GM12878 (cell line): ENCODE measurements around the gene TNNT3. TPM values are rescaled to one million over a fixed set of nuclear protein-coding genes. Genes with fewer than 3 reads are reported as not detected.

Source experiments
- ATAC-seq: fragments of 200-7000 bp; cut with Tn5 transposase; 3 replicates; pipeline ENCODE4 v1.9.1; 2020; ENCODE audit warnings: mild to moderate bottlenecking, moderate library complexity
- BruUV-seq: library from RNA; stranded (reverse); fragments of 400-500 nt; replicated peaks from 2 replicates; lab custom pipeline; 2021; lab: Mats Ljungman, UMichigan
- CTCF ChIA-PET: fragments of 300-600 bp; sonication (Branson Sonifier 250); formaldehyde crosslinking; extraction: SDS; loops from one replicate; lab custom pipeline; 2021; ENCODE audit warnings: inconsistent platforms; lab: Yijun Ruan, JAX
- POLR2A ChIA-PET: fragments of 350-600 bp; formaldehyde crosslinking; extraction: SDS; loops from one replicate; lab custom pipeline; 2021; ENCODE audit warnings: inconsistent platforms; lab: Charles Lee
- RAD21 ChIA-PET: fragments of 300-600 bp; sonication (Branson Sonifier 250); formaldehyde crosslinking; loops from one replicate; lab custom pipeline; 2023; ENCODE audit warnings: antibody characterized with exemption; ENCODE audit not compliant: unreplicated experiment; lab: Charles Lee
- SMC1A ChIA-PET: fragments of 300-600 bp; sonication (Branson Sonifier 250); formaldehyde crosslinking; loops from one replicate; lab custom pipeline; 2023; ENCODE audit not compliant: unreplicated experiment, uncharacterized antibody; lab: Charles Lee
- DNase-seq: peaks from one replicate; pipeline ENCODE4 v3.0.0-alpha.2; 2011; ENCODE audit warnings: low read depth, low spot score
- FAIRE-seq: peaks from 3 replicates; lab custom pipeline; 2011; peaks lifted over from hg19 to GRCh38; lab: Jason Lieb, UNC
- H2AFZ ChIP-seq: 2 replicates; pipeline ENCODE4 v1.6.0; 2011; ENCODE audit warnings: low read depth, low read length, control low read depth; ENCODE audit not compliant: control insufficient read depth
- H3K27ac ChIP-seq: 2 replicates; pipeline ENCODE4 v1.5.1; 2011; ENCODE audit warnings: control low read depth; ENCODE audit not compliant: control insufficient read depth, insufficient read depth
- H3K27me3 ChIP-seq, 2 experiments: replicated peaks in 1 of 2; 2 replicates each; pipeline versions ENCODE4 v1.6.0 to v1.6.1; 2011; ENCODE audit warnings: low read length in 1 of 2; ENCODE audit not compliant: control insufficient read depth in 2 of 2, insufficient read depth in 2 of 2
- H3K36me3 ChIP-seq, 2 experiments: 2 replicates each; pipeline ENCODE4 v1.5.1; 2011; ENCODE audit warnings: low read length in 1 of 2; ENCODE audit not compliant: control insufficient read depth in 2 of 2, insufficient read depth in 2 of 2
- H3K4me1 ChIP-seq: 2 replicates; pipeline ENCODE4 v1.6.1; 2011; ENCODE audit warnings: mild to moderate bottlenecking, low read length, moderate library complexity, mixed read lengths; ENCODE audit not compliant: control insufficient read depth, insufficient read depth
- H3K4me2 ChIP-seq: 2 replicates; pipeline ENCODE4 v1.6.0; 2011; ENCODE audit warnings: control low read depth; ENCODE audit not compliant: control insufficient read depth, insufficient read depth
- H3K4me3 ChIP-seq: fragments of 200-600 bp; sonication (generic); 2 replicates; pipeline ENCODE4 v1.5.1; 2016
- H3K79me2 ChIP-seq: 2 replicates; pipeline ENCODE4 v1.6.0; 2011; ENCODE audit warnings: low read length; ENCODE audit not compliant: control insufficient read depth, insufficient read depth
- H3K9ac ChIP-seq: 2 replicates; pipeline ENCODE4 v1.8.0; 2011; ENCODE audit warnings: low read length, control low read depth, mixed read lengths; ENCODE audit not compliant: control insufficient read depth, insufficient read depth
- H3K9me3 ChIP-seq: replicated peaks from 3 replicates; pipeline ENCODE4 v1.5.1; 2011; ENCODE audit warnings: mild to moderate bottlenecking, low read length; ENCODE audit not compliant: control insufficient read depth, insufficient read depth
- H4K20me1 ChIP-seq: 2 replicates; pipeline ENCODE4 v1.6.0; 2011; ENCODE audit not compliant: control insufficient read depth, insufficient read depth
- ATF7 ChIP-seq: fragments of 450-650 bp; IDR thresholded peaks from 2 replicates; pipeline ENCODE4 v1.6.1; 2016; ENCODE audit warnings: low read depth, mild to moderate bottlenecking
- CTCF ChIP-seq, 3 experiments: IDR thresholded peaks in 2 of 3; conservative IDR thresholded peaks in 1 of 3; 2 replicates each; pipeline ENCODE4 v1.5.1; 2011; ENCODE audit warnings: low read depth in 3 of 3, low read length in 3 of 3, mild to moderate bottlenecking in 3 of 3, control low read depth in 2 of 3, moderate library complexity in 2 of 3, inconsistent platforms in 1 of 3, mixed read lengths in 1 of 3; ENCODE audit not compliant: control insufficient read depth in 2 of 3, insufficient read depth in 1 of 3; ENCODE audit errors: extremely low read depth in 1 of 3
- ELK1 ChIP-seq: IDR thresholded peaks from 2 replicates; pipeline ENCODE4 v1.6.1; 2012; ENCODE audit warnings: low read depth, low read length, improper control_type of control experiment
- IRF4 ChIP-seq: IDR thresholded peaks from 2 replicates; pipeline ENCODE4 v1.6.1; 2011; ENCODE audit warnings: low read depth, low read length
- LARP7 ChIP-seq: fragments of 450-650 bp; IDR thresholded peaks from 2 replicates; pipeline ENCODE4 v1.6.1; 2017; ENCODE audit warnings: mild to moderate bottlenecking
- RELB ChIP-seq: fragments of 450-650 bp; IDR thresholded peaks from 2 replicates; pipeline ENCODE4 v1.6.1; 2017; ENCODE audit warnings: low read depth, mild to moderate bottlenecking, moderate library complexity
- TAF1 ChIP-seq: IDR thresholded peaks from 2 replicates; pipeline ENCODE4 v1.6.1; 2011; ENCODE audit warnings: mild to moderate bottlenecking, low read depth, low read length, borderline replicate concordance
- USF1 ChIP-seq: IDR thresholded peaks from 2 replicates; pipeline ENCODE4 v1.6.1; 2011; ENCODE audit warnings: borderline replicate concordance, low read depth, mild to moderate bottlenecking, moderate library complexity, mixed read lengths, low read length; ENCODE audit not compliant: insufficient read depth; ENCODE audit errors: extremely low read length
- WGBS: methylation state at CpG from one replicate; pipeline ENCODE4 v1.1.6; 2016; ENCODE audit warnings: low lambda C conversion rate; ENCODE audit not compliant: insufficient replicate concordance, insufficient coverage; ENCODE audit errors: missing lambda C conversion rate; 5-methylcytosine and 5-hydroxymethylcytosine counted together
- in situ Hi-C: fragments of 300-500 bp; cut with MboI; formaldehyde crosslinking; loops from 9 replicates; pipeline ENCODE4 v1.14.3; 2018; ENCODE audit warnings: mixed read lengths
- intact Hi-C: fragments of 100-400 bp; cut with micrococcal nuclease; formaldehyde crosslinking; loops from one replicate; pipeline ENCODE4 v1.14.2; 2022; ENCODE audit not compliant: unreplicated experiment
- polyA plus RNA-seq, 11 experiments: library from polyadenylated mRNA; depleted of rRNA in 4 of 11; unstranded in 6 of 11; stranded (reverse) in 5 of 11; fragments of >200 nt; fragmentation: Nextera tagmentation in 4 of 11; fragmentation: Illumina TruSeq in 1 of 11; extraction: Ambion mirVana in 4 of 11; extraction: Trizol in 1 of 11; gene quantifications; 1 replicate in 1 of 11; 2 replicates in 10 of 11; pipeline versions ENCODE4 v1.2.1 to v1.2.3, GENCODE V29; 2011 to 2016; ENCODE audit warnings: inconsistent platforms in 2 of 11, missing spikeins in 2 of 11, low read depth in 1 of 11
- total RNA-seq, 4 experiments: library from RNA; depleted of rRNA in 3 of 4; stranded (reverse); fragments of >200 nt in 3 of 4; fragmentation: Illumina TruSeq in 1 of 4; extraction: Trizol in 1 of 4; gene quantifications; 2 replicates each; pipeline versions ENCODE4 v1.2.1 to v1.2.3, GENCODE V29; 2013 to 2021
- TF ChIP-seq, protein P1 (sequence below): fragments of 450-650 bp; IDR thresholded peaks from 2 replicates; pipeline ENCODE4 v1.6.1; 2017; ENCODE audit warnings: mild to moderate bottlenecking, moderate library complexity

Gene TNNT3
- total and polyA plus RNA-seq, 10 of the 15 experiments (the other 5 are each of a cell fraction or from before 2014, with no cell fraction given), result 0.40 to 0.50 TPM; not detected in 8

- TF ChIP-seq USF1, result no peak
- no peak for TF ChIP-seq TAF1
Observed at GRCh38 chr11:1906611-1907423, 12.7 kb upstream of the TNNT3 start (continued).

- Histone ChIP-seq H2AFZ (no peak overlapping the region), H3K27me3 (no peaks in the 10 kb centered on the region; a peak in 1 of 4 replicates), H3K27ac (no peak overlapping the region), H3K36me3 (no peaks in the 10 kb centered on the region), H3K4me1 (no peaks in the 10 kb centered on the region), H3K79me2 (no peaks in the 10 kb centered on the region), H4K20me1 (no peaks in the 10 kb centered on the region), H3K4me3 (no peak overlapping the region), H3K9ac (no peak overlapping the region), H3K4me2 (no peak overlapping the region), H3K9me3 (no peaks in the 10 kb centered on the region)
- DNase-seq, result no peak
- TF ChIP-seq LARP7 (no peak), ATF7 (no peak), RELB (no peak), IRF4 (no peak), ELK1 (no peak), CTCF (IDR thresholded peaks at IDR 0.05 in 2 of 3, conservative IDR thresholded peaks at IDR 0.05 in 1 of 3; ENCODE audit: control insufficient read depth in 2 of 3, extremely low read depth in 1 of 3, insufficient read depth in 1 of 3, low read depth in 3 of 3, low read length in 3 of 3) (no peak)
- TF ChIP-seq, protein P1, sequence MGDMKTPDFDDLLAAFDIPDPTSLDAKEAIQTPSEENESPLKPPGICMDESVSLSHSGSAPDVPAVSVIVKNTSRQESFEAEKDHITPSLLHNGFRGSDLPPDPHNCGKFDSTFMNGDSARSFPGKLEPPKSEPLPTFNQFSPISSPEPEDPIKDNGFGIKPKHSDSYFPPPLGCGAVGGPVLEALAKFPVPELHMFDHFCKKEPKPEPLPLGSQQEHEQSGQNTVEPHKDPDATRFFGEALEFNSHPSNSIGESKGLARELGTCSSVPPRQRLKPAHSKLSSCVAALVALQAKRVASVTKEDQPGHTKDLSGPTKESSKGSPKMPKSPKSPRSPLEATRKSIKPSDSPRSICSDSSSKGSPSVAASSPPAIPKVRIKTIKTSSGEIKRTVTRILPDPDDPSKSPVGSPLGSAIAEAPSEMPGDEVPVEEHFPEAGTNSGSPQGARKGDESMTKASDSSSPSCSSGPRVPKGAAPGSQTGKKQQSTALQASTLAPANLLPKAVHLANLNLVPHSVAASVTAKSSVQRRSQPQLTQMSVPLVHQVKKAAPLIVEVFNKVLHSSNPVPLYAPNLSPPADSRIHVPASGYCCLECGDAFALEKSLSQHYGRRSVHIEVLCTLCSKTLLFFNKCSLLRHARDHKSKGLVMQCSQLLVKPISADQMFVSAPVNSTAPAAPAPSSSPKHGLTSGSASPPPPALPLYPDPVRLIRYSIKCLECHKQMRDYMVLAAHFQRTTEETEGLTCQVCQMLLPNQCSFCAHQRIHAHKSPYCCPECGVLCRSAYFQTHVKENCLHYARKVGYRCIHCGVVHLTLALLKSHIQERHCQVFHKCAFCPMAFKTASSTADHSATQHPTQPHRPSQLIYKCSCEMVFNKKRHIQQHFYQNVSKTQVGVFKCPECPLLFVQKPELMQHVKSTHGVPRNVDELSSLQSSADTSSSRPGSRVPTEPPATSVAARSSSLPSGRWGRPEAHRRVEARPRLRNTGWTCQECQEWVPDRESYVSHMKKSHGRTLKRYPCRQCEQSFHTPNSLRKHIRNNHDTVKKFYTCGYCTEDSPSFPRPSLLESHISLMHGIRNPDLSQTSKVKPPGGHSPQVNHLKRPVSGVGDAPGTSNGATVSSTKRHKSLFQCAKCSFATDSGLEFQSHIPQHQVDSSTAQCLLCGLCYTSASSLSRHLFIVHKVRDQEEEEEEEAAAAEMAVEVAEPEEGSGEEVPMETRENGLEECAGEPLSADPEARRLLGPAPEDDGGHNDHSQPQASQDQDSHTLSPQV, result no peak
- intact Hi-C loops, result no loop called here
- SMC1A ChIA-PET, result no interaction called here
- CTCF ChIA-PET, result interaction anchor here (2.1 kb wide), 1 partner anchor 26 kb away, joined by 8 read pairs; no protein-coding TSS in a partner anchor
- in situ Hi-C loops, result no loop called here
- BruUV-seq, result no TSS peak
- POLR2A ChIA-PET, result no interaction called here
- RAD21 ChIA-PET, result no interaction called here
- no peak for ATAC-seq
- WGBS, result 63% methylated on average over 9 of the region's 9 CpGs
- FAIRE-seq, result no peak
Observed at GRCh38 chr11:1908618-1909017, 10.9 kb upstream of the TNNT3 start.
